Inferior parietal cortex (tissue), 1 donor: ENCODE data around the gene KCNQ1OT1.

ENCODE experiments used
- DNase-seq: peaks from one replicate; pipeline ENCODE4 v3.0.0-alpha.2; 2016; ENCODE audit errors: extremely low spot score

The KCNQ1OT1 gene

GRCh38 chr11:2703363-2704141, 3.8 kb upstream of the KCNQ1OT1 start:
- DNase-seq, result no peak

GRCh38 chr11:2702771-2703362, 3.1 kb upstream of the KCNQ1OT1 start:
- no peak for DNase-seq

- DNase-seq, result no peak
These were observed 2.2 kb upstream of the KCNQ1OT1 start for GRCh38 chr11:2701898-2702434.

GRCh38 chr11:2701230-2701629, 1.4 kb upstream of the KCNQ1OT1 start:
- DNase-seq, result no peak

GRCh38 chr11:2700415-2701211, 819 bp upstream of the KCNQ1OT1 start:
- no peak for DNase-seq

- DNase-seq, result no peak
These were observed 636 bp downstream of the KCNQ1OT1 start for GRCh38 chr11:2699185-2699530.

- no peak for DNase-seq
These were observed 1.2 kb downstream of the KCNQ1OT1 start for GRCh38 chr11:2698386-2699184.

- DNase-seq, result no peak
These were observed 1.9 kb downstream of the KCNQ1OT1 start for GRCh38 chr11:2697866-2698265.

- DNase-seq, result no peak
These were observed 3.3 kb downstream of the KCNQ1OT1 start for GRCh38 chr11:2696455-2696854.

- DNase-seq, result no peak
These were observed 4.5 kb downstream of the KCNQ1OT1 start for GRCh38 chr11:2694995-2695939.

- no peak for DNase-seq
These were observed 5.3 kb downstream of the KCNQ1OT1 start for GRCh38 chr11:2694495-2694894.

- no peak for DNase-seq
These were observed 6.2 kb downstream of the KCNQ1OT1 start for GRCh38 chr11:2693271-2694261.

- DNase-seq, result no peak
These were observed 7.6 kb downstream of the KCNQ1OT1 start for GRCh38 chr11:2691991-2692875.

GRCh38 chr11:2691355-2691761, 8.4 kb downstream of the KCNQ1OT1 start:
- no peak for DNase-seq

GRCh38 chr11:2690596-2691354, 9.0 kb downstream of the KCNQ1OT1 start:
- no peak for DNase-seq

GRCh38 chr11:2689651-2690575, 9.9 kb downstream of the KCNQ1OT1 start:
- DNase-seq, result no peak
